Panc1 (cell line): Measurements from ENCODE around the gene TIGAR.

Experiments
- CTCF ChIP-seq: fragments of 450-650 bp; IDR thresholded peaks from 2 replicates; pipeline ENCODE4 v1.5.1; 2017; ENCODE audit warnings: mild to moderate bottlenecking
- POLR2AphosphoS5 ChIP-seq: IDR thresholded peaks from 2 replicates; pipeline ENCODE4 v1.6.1; 2012; ENCODE audit warnings: mild to moderate bottlenecking, low read depth, low read length, moderate library complexity
- REST ChIP-seq, 2 experiments: IDR thresholded peaks; 2 replicates each; pipeline ENCODE4 v1.6.1; 2011 to 2012; ENCODE audit warnings: low read depth in 2 of 2, control low read depth in 1 of 2, low read length in 1 of 2, mild to moderate bottlenecking in 1 of 2, moderate library complexity in 1 of 2; ENCODE audit not compliant: insufficient read depth in 1 of 2
- SIN3A ChIP-seq: IDR thresholded peaks from 2 replicates; pipeline ENCODE4 v1.6.1; 2012; ENCODE audit warnings: low read depth, mild to moderate bottlenecking, low read length, moderate library complexity, borderline replicate concordance; ENCODE audit not compliant: insufficient read depth
- TCF7L2 ChIP-seq: IDR thresholded peaks from 2 replicates; pipeline ENCODE4 v1.6.1; 2011; ENCODE audit warnings: mild to moderate bottlenecking, low read depth, low read length, inconsistent platforms

DNA sequence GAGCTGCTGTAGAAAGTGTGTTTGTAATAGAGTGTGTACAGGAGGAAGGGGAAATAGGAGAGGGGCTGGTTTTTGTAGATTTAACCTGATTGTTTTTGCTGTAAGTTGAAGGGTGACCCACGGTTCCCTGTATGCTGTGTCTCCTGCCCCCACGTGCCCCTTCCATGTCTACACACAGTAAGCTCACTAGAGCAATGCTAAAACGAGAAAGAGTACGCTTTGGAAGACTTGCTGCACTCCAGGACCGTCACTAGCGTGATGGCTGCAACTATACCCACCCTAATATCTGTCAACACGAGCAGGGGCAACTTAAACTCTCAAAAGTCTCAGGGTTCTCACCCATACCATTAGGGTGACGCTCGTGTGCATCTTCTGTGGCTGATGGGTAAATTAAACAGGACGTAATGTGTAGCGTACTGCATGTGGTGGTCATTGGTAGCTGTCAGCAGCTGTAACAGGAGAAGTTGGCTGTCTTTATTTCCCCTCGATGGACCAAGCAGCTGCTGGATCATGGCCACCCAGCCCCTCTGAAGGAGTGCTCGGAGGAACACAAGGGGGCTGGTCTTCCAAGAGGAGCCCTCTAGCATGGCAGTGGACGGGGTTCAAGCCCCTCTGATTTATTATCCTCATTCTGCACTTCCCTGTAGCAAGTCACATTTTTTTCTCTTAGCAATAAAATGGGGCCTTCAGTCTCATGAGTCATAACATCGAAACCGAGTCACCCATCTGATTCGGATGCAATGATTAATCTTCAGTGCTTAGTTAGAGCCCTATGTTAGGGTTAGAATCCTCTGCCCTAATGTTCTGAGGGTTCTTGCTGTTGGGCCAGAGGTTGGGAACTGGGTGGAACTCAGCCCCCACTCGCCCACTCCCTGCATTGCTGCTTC lies 33.4 kb upstream of the TIGAR start:
- TF ChIP-seq CTCF (no peak), POLR2AphosphoS5 (no peak), REST (IDR thresholded peaks at IDR 0.05; ENCODE audit: insufficient read depth in 1 of 2, low read depth in 2 of 2, low read length in 1 of 2) (no peak), SIN3A (no peak), TCF7L2 (no peak)
